K562 (cell line): ENCODE measurements around the gene GZMM. TPM values are rescaled to one million over a fixed set of nuclear protein-coding genes. Genes with fewer than 3 reads are reported as not detected.

ENCODE experiments used
- ATAC-seq: fragments of 200-7000 bp; cut with Tn5 transposase; 3 replicates; pipeline ENCODE4 v1.9.1; 2020; ENCODE audit warnings: moderate library complexity
- BruUV-seq: library from RNA; stranded (reverse); fragments of 400-500 nt; replicated peaks from 2 replicates; lab custom pipeline; 2021; lab: Mats Ljungman, UMichigan
- CTCF ChIA-PET: fragments of 300-600 bp; formaldehyde crosslinking; extraction: SDS; loops from one replicate; lab custom pipeline; 2021; ENCODE audit warnings: low intra/inter-chr PET ratio; lab: Yijun Ruan, JAX
- POLR2A ChIA-PET: fragments of 300-600, 350-650 bp; sonication (Branson Sonifier 250); formaldehyde crosslinking; extraction: SDS; loops from one replicate; lab custom pipeline; 2021; ENCODE audit warnings: antibody characterized with exemption, inconsistent platforms; lab: Yijun Ruan, JAX
- DNase-seq, 4 experiments: peaks; one replicate each; pipeline versions ENCODE4 v3.0.0 to v3.0.0-alpha.2; 2011 to 2018; ENCODE audit warnings: low spot score in 3 of 4, mixed read lengths in 3 of 4; ENCODE audit errors: extremely low read depth in 1 of 4
- FAIRE-seq: peaks from 2 replicates; lab custom pipeline; 2011; peaks lifted over from hg19 to GRCh38; lab: Jason Lieb, UNC
- H2AFZ ChIP-seq: 2 replicates; pipeline ENCODE4 v1.6.0; 2011; ENCODE audit warnings: low read depth, low read length, control low read depth, inconsistent platforms
- H3K27ac ChIP-seq: fragments of 200-600 bp; 3 replicates; pipeline ENCODE4 v1.8.0; 2011; ENCODE audit warnings: low read depth, mild to moderate bottlenecking, control low read depth, inconsistent platforms, low read length, moderate library complexity, mixed read lengths; ENCODE audit errors: extremely low read depth
- H3K27me3 ChIP-seq, 2 experiments: fragments of 300-600 bp in 1 of 2; 2 replicates in 1 of 2; 3 replicates in 1 of 2; pipeline versions ENCODE4 v1.6.0 to v1.8.0; 2011; ENCODE audit warnings: inconsistent platforms in 2 of 2, low read length in 2 of 2, mild to moderate bottlenecking in 1 of 2, mixed read lengths in 1 of 2, moderate library complexity in 1 of 2; ENCODE audit not compliant: control insufficient read depth in 2 of 2, insufficient read depth in 2 of 2
- H3K36me3 ChIP-seq: fragments of 300-600 bp; 3 replicates; pipeline ENCODE4 v1.8.0; 2011; ENCODE audit warnings: mild to moderate bottlenecking, low read length, inconsistent platforms; ENCODE audit not compliant: control insufficient read depth, insufficient read depth
- H3K4me1 ChIP-seq, 2 experiments: fragments of 200-600 bp in 1 of 2; replicated peaks in 1 of 2; 2 replicates in 1 of 2; 3 replicates in 1 of 2; pipeline versions ENCODE4 v1.5.1 to v1.8.0; 2011; ENCODE audit warnings: inconsistent platforms in 2 of 2, low read length in 2 of 2, mild to moderate bottlenecking in 1 of 2, mixed read lengths in 1 of 2, moderate library complexity in 1 of 2; ENCODE audit not compliant: control insufficient read depth in 2 of 2, insufficient read depth in 2 of 2
- H3K4me2 ChIP-seq: 2 replicates; pipeline ENCODE4 v1.6.1; 2011; ENCODE audit warnings: low read length, control low read depth, inconsistent platforms, mixed read lengths; ENCODE audit not compliant: insufficient read depth
- H3K4me3 ChIP-seq: fragments of 200-600 bp; sonication (generic), shearing (Covaris generic); 2 replicates; pipeline ENCODE4 v1.5.1; 2016; ENCODE audit warnings: control low read depth, inconsistent platforms
- H3K79me2 ChIP-seq: fragments of 200-600 bp; 3 replicates; pipeline ENCODE4 v1.8.0; 2011; ENCODE audit warnings: low read length, inconsistent platforms; ENCODE audit not compliant: control insufficient read depth, insufficient read depth
- H3K9ac ChIP-seq, 2 experiments: 2 replicates each; pipeline versions ENCODE4 v1.6.0 to v1.6.1; 2011; ENCODE audit warnings: low read depth in 2 of 2, low read length in 2 of 2, control low read depth in 1 of 2, inconsistent platforms in 1 of 2, mild to moderate bottlenecking in 1 of 2, mixed read lengths in 1 of 2; ENCODE audit not compliant: insufficient read depth in 1 of 2
- H3K9me1 ChIP-seq: one replicate; pipeline ENCODE4 v1.6.0; 2011; ENCODE audit warnings: inconsistent platforms, mild to moderate bottlenecking, low read length, moderate library complexity; ENCODE audit not compliant: control insufficient read depth, insufficient read depth
- H3K9me3 ChIP-seq: replicated peaks from 2 replicates; pipeline ENCODE4 v1.5.1; 2011; ENCODE audit warnings: low read depth, low read length, inconsistent platforms; ENCODE audit not compliant: control insufficient read depth, insufficient read depth
- H4K20me1 ChIP-seq: replicated peaks from 2 replicates; pipeline ENCODE4 v1.6.1; 2011; ENCODE audit warnings: low read length, inconsistent platforms, mixed read lengths; ENCODE audit not compliant: control insufficient read depth, insufficient read depth
- NFIX ChIP-seq: fragments of 250-450 bp; sonication (Bioruptor Pico); IDR thresholded peaks from 2 replicates; pipeline ENCODE4 v1.4.0; 2020; ENCODE audit warnings: low read depth, mild to moderate bottlenecking, moderate library complexity
- TEAD2 ChIP-seq: fragments of 450-650 bp; IDR thresholded peaks from 2 replicates; pipeline ENCODE4 v1.6.1; 2016; ENCODE audit warnings: missing genetic modification characterization, control low read depth, missing compliant biosample characterization
- ZNF695 ChIP-seq: fragments of 450-650 bp; formaldehyde crosslinking; IDR thresholded peaks from 2 replicates; pipeline ENCODE4 v1.4.0; 2020; ENCODE audit warnings: mild to moderate bottlenecking, moderate library complexity
- WGBS: fragments of 100-300 bp; shearing (Covaris generic); methylation state at CpG from one replicate; pipeline ENCODE4 v1.1.6; 2016; ENCODE audit warnings: low coverage, mixed read lengths; ENCODE audit not compliant: insufficient coverage; ENCODE audit errors: missing lambda C conversion rate; 5-methylcytosine and 5-hydroxymethylcytosine counted together
- in situ Hi-C: fragments of 300-500 bp; cut with MboI; formaldehyde crosslinking; loops from 4 replicates; pipeline ENCODE4 v1.15.0; 2018; ENCODE audit warnings: inconsistent platforms, mixed read lengths
- intact Hi-C: fragments of 100-400 bp; cut with micrococcal nuclease; formaldehyde crosslinking; loops from 2 replicates; pipeline ENCODE4 v1.14.2; 2022
- polyA plus RNA-seq, 8 experiments: library from polyadenylated mRNA; depleted of rRNA in 4 of 8; stranded (reverse) in 5 of 8; unstranded in 3 of 8; fragments of >200 nt; fragmentation: Nextera tagmentation in 2 of 8; fragmentation: Illumina TruSeq in 1 of 8; extraction: Ambion mirVana in 2 of 8; extraction: Trizol in 1 of 8; gene quantifications; 2 replicates each; pipeline versions ENCODE4 v1.2.1 to v1.2.3, GENCODE V29; 2011 to 2014; ENCODE audit warnings: inconsistent platforms in 1 of 8, missing spikeins in 1 of 8
- total RNA-seq, 7 experiments: library from RNA; depleted of rRNA in 6 of 7; stranded (reverse); fragments of >200 nt in 6 of 7; fragmentation: Illumina TruSeq in 2 of 7; extraction: Trizol in 2 of 7; gene quantifications; 2 replicates each; pipeline versions ENCODE4 v1.2.1 to v1.2.3, GENCODE V29; 2011 to 2021; ENCODE audit warnings: low replicate concordance in 1 of 7
- TF ChIP-seq, protein P1 (sequence below): fragments of 250-450 bp; sonication (Bioruptor Pico); IDR thresholded peaks from 2 replicates; pipeline ENCODE4 v1.5.1; 2021; ENCODE audit warnings: mild to moderate bottlenecking
- TF ChIP-seq, protein P2 (sequence below): sonication (generic); formaldehyde crosslinking; IDR thresholded peaks from 2 replicates; pipeline ENCODE4 v1.8.0; 2022; ENCODE audit warnings: mild to moderate bottlenecking, missing genetic modification reagents

The GZMM gene
- total and polyA plus RNA-seq, 9 of the 15 experiments (the other 6 are each of a cell fraction or from before 2014, with no cell fraction given), result 0.08 to 2.6 (median 0.70) TPM; not detected in 2

DNA sequence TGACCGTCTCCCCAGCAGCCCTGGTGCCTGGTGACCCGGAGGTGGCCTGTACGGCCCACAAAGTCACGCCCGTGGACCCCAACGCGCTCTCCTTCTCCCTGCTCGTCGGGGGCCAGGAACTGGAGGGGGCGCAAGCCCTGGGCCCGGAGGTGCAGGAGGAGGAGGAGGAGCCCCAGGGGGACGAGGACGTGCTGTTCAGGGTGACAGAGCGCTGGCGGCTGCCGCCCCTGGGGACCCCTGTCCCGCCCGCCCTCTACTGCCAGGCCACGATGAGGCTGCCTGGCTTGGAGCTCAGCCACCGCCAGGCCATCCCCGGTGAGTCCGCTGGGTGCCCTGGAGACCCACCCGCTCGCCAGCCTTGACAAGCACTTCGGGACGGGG is 45.4 kb upstream of the GZMM start:
- Histone ChIP-seq H3K4me2 (no peak overlapping the region), H3K79me2 (no peaks in the 10 kb centered on the region), H3K4me3 (no peak overlapping the region), H4K20me1 (no peaks in the 10 kb centered on the region), H3K36me3 (no peaks in the 10 kb centered on the region), H3K9me1 (no peaks in the 10 kb centered on the region), H3K9me3 (no peaks in the 10 kb centered on the region), H3K27ac (no peak overlapping the region), H3K27me3 (no peaks in the 10 kb centered on the region), H2AFZ (no peak overlapping the region), H3K9ac (no peak overlapping the region), H3K4me1 (peaks cover 0 to 45% of the 10 kb centered on the region in 2 experiments; a peak in 3 of 5 replicates)
- WGBS, result 57% methylated on average over 6 of the region's 26 CpGs
- DNase-seq, result no peak
- ATAC-seq, result no peak
- no TSS peak for BruUV-seq
- POLR2A ChIA-PET, result interaction anchor here (0.9 kb wide), 1 partner anchor 9 kb away, joined by 4 read pairs; no protein-coding TSS in a partner anchor
- in situ Hi-C loops (no loop called here), intact Hi-C loops (no loop called here)
- TF ChIP-seq NFIX, result no peak
- TF ChIP-seq, protein P1, sequence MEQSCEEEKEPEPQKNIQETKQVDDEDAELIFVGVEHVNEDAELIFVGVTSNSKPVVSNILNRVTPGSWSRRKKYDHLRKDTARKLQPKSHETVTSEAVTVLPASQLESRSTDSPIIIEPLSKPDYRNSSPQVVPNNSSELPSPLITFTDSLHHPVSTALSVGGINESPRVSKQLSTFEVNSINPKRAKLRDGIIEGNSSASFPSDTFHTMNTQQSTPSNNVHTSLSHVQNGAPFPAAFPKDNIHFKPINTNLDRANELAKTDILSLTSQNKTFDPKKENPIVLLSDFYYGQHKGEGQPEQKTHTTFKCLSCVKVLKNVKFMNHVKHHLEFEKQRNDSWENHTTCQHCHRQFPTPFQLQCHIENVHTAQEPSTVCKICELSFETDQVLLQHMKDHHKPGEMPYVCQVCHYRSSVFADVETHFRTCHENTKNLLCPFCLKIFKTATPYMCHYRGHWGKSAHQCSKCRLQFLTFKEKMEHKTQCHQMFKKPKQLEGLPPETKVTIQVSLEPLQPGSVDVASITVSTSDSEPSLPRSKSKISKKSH, result no peak
- no peak for TF ChIP-seq ZNF695 (CRISPR knock-in tag)
- TF ChIP-seq, protein P2, sequence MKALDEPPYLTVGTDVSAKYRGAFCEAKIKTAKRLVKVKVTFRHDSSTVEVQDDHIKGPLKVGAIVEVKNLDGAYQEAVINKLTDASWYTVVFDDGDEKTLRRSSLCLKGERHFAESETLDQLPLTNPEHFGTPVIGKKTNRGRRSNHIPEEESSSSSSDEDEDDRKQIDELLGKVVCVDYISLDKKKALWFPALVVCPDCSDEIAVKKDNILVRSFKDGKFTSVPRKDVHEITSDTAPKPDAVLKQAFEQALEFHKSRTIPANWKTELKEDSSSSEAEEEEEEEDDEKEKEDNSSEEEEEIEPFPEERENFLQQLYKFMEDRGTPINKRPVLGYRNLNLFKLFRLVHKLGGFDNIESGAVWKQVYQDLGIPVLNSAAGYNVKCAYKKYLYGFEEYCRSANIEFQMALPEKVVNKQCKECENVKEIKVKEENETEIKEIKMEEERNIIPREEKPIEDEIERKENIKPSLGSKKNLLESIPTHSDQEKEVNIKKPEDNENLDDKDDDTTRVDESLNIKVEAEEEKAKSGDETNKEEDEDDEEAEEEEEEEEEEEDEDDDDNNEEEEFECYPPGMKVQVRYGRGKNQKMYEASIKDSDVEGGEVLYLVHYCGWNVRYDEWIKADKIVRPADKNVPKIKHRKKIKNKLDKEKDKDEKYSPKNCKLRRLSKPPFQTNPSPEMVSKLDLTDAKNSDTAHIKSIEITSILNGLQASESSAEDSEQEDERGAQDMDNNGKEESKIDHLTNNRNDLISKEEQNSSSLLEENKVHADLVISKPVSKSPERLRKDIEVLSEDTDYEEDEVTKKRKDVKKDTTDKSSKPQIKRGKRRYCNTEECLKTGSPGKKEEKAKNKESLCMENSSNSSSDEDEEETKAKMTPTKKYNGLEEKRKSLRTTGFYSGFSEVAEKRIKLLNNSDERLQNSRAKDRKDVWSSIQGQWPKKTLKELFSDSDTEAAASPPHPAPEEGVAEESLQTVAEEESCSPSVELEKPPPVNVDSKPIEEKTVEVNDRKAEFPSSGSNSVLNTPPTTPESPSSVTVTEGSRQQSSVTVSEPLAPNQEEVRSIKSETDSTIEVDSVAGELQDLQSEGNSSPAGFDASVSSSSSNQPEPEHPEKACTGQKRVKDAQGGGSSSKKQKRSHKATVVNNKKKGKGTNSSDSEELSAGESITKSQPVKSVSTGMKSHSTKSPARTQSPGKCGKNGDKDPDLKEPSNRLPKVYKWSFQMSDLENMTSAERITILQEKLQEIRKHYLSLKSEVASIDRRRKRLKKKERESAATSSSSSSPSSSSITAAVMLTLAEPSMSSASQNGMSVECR (CRISPR knock-in tag), result no peak
- TF ChIP-seq TEAD2 (tag), result no peak
- no peak for FAIRE-seq
- CTCF ChIA-PET, result no interaction called here
